ENCODE data around the gene C14orf180. TPM values are rescaled to one million over a fixed set of nuclear protein-coding genes. Genes with fewer than 3 reads are reported as not detected.

Gene C14orf180
- total RNA-seq, 1 donor from 2014 or later: 44.1 TPM

- no peak for DNase-seq
- Histone ChIP-seq H3K9me3 (replicated peaks) (no peaks in the 10 kb centered on the region), H3K27ac (replicated peaks) (no peak overlapping the region), H3K36me3 (no peaks in the 10 kb centered on the region), H3K4me1 (peaks cover 7% of the 10 kb centered on the region), H3K4me3 (no peak overlapping the region), H3K27me3 (ENCODE audit: low read depth) (peaks cover 94% of the 10 kb centered on the region)
- intact Hi-C loops (cut with micrococcal nuclease): no loop called here
- no peak for TF ChIP-seq CTCF (IDR thresholded peaks at IDR 0.05; ENCODE audit: borderline replicate concordance)
Observed at GRCh38 chr14:104548802-104549535, 30.6 kb upstream of the C14orf180 start.

- Histone ChIP-seq H3K27me3 (ENCODE audit: low read depth) (peaks cover 94% of the 10 kb centered on the region), H3K27ac (replicated peaks) (no peak overlapping the region), H3K9me3 (replicated peaks) (no peaks in the 10 kb centered on the region), H3K4me3 (no peak overlapping the region), H3K36me3 (no peaks in the 10 kb centered on the region), H3K4me1 (peaks cover 7% of the 10 kb centered on the region)
- no peak for DNase-seq
- no peak for TF ChIP-seq CTCF (IDR thresholded peaks at IDR 0.05; ENCODE audit: borderline replicate concordance)
- intact Hi-C loops (cut with micrococcal nuclease): no loop called here
Observed at GRCh38 chr14:104549536-104550339, 29.8 kb upstream of the C14orf180 start.

- intact Hi-C loops (cut with micrococcal nuclease): no loop called here
- Histone ChIP-seq H3K36me3 (no peaks in the 10 kb centered on the region), H3K27me3 (ENCODE audit: low read depth) (peaks cover 94% of the 10 kb centered on the region), H3K27ac (replicated peaks) (no peak overlapping the region), H3K9me3 (replicated peaks) (no peaks in the 10 kb centered on the region), H3K4me3 (no peak overlapping the region), H3K4me1 (peaks cover 7% of the 10 kb centered on the region)
- no peak for DNase-seq
- no peak for TF ChIP-seq CTCF (IDR thresholded peaks at IDR 0.05; ENCODE audit: borderline replicate concordance)
Observed at GRCh38 chr14:104550340-104550860, 29.2 kb upstream of the C14orf180 start.

GRCh38 chr14:104550861-104551728, 28.5 kb upstream of the C14orf180 start:
- intact Hi-C loops (cut with micrococcal nuclease): no loop called here
- H3K27ac ChIP-seq (replicated peaks): no peak overlapping the region
- peaks cover 93% of the 10 kb centered on the region for H3K27me3 ChIP-seq (ENCODE audit: low read depth)
- H3K9me3 ChIP-seq (replicated peaks): no peaks in the 10 kb centered on the region
- H3K4me1 ChIP-seq: peaks cover 2% of the 10 kb centered on the region
- H3K36me3 ChIP-seq: no peaks in the 10 kb centered on the region
- TF ChIP-seq CTCF (IDR thresholded peaks at IDR 0.05; ENCODE audit: borderline replicate concordance): no peak
- no peak overlapping the region for H3K4me3 ChIP-seq
- no peak for DNase-seq
